Endothelial cell of umbilical vein (primary cell): ENCODE results near the gene IBTK.

Source experiments
- EZH2 ChIP-seq: IDR thresholded peaks from 2 replicates; pipeline ENCODE4 v1.6.1; 2012; ENCODE audit warnings: borderline replicate concordance, low read depth, mild to moderate bottlenecking, moderate library complexity, low read length, inconsistent platforms; ENCODE audit not compliant: severe bottlenecking
- JUN ChIP-seq: IDR thresholded peaks from 2 replicates; pipeline ENCODE4 v1.6.1; 2011; ENCODE audit warnings: borderline replicate concordance, low read depth; ENCODE audit not compliant: insufficient read length, insufficient read depth
- POLR2A ChIP-seq: IDR thresholded peaks from 2 replicates; pipeline ENCODE4 v1.6.1; 2012; ENCODE audit warnings: low read depth, mild to moderate bottlenecking, control low read depth, low read length
- POLR2AphosphoS5 ChIP-seq: IDR thresholded peaks from 2 replicates; pipeline ENCODE4 v1.6.1; 2012; ENCODE audit warnings: low read depth, mild to moderate bottlenecking, control low read depth, low read length, moderate library complexity; ENCODE audit not compliant: insufficient read depth
- TF ChIP-seq, protein P1 (sequence below), 2 donors: IDR thresholded peaks; 1 replicate in 1 of 2; 2 replicates in 1 of 2; pipeline ENCODE4 v1.5.1; 2011; ENCODE audit warnings: low read length in 2 of 2, mild to moderate bottlenecking in 2 of 2, moderate library complexity in 2 of 2, control low read depth in 1 of 2, inconsistent platforms in 1 of 2, low read depth in 1 of 2; ENCODE audit not compliant: insufficient read depth in 1 of 2; ENCODE audit errors: extremely low read depth in 1 of 2

- TF ChIP-seq EZH2 (no peak), JUN (no peak), POLR2AphosphoS5 (no peak), POLR2A (no peak)
- TF ChIP-seq, protein P1, sequence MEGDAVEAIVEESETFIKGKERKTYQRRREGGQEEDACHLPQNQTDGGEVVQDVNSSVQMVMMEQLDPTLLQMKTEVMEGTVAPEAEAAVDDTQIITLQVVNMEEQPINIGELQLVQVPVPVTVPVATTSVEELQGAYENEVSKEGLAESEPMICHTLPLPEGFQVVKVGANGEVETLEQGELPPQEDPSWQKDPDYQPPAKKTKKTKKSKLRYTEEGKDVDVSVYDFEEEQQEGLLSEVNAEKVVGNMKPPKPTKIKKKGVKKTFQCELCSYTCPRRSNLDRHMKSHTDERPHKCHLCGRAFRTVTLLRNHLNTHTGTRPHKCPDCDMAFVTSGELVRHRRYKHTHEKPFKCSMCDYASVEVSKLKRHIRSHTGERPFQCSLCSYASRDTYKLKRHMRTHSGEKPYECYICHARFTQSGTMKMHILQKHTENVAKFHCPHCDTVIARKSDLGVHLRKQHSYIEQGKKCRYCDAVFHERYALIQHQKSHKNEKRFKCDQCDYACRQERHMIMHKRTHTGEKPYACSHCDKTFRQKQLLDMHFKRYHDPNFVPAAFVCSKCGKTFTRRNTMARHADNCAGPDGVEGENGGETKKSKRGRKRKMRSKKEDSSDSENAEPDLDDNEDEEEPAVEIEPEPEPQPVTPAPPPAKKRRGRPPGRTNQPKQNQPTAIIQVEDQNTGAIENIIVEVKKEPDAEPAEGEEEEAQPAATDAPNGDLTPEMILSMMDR (IDR thresholded peaks at IDR 0.05; ENCODE audit: extremely low read depth in 1 of 2, insufficient read depth in 1 of 2, low read depth in 1 of 2, low read length in 2 of 2), result no peak
These were observed 36.2 kb downstream of the IBTK start for GRCh38 chr6:82211326-82211725.
